HepG2 (cell line): ENCODE results near the gene DNAJC12. TPM values are rescaled to one million over a fixed set of nuclear protein-coding genes. Genes with fewer than 3 reads are reported as not detected.

Source experiments
- ATAC-seq: fragments of 200-7000 bp; cut with Tn5 transposase; 3 replicates; pipeline ENCODE4 v1.9.1; 2020; ENCODE audit warnings: mild to moderate bottlenecking, moderate library complexity
- BruUV-seq: library from RNA; stranded (reverse); fragments of 400-500 nt; replicated peaks from 2 replicates; lab custom pipeline; 2021; lab: Mats Ljungman, UMichigan
- CTCF ChIA-PET: fragments of 300-600 bp; formaldehyde crosslinking; extraction: SDS; loops from one replicate; lab custom pipeline; 2021; ENCODE audit warnings: low total read pairs, inconsistent platforms, low intra/inter-chr PET ratio; lab: Yijun Ruan, JAX
- POLR2A ChIA-PET: fragments of 350-600 bp; sonication (Branson Sonifier 250); formaldehyde crosslinking; loops from one replicate; lab custom pipeline; 2020; ENCODE audit warnings: antibody characterized with exemption, inconsistent platforms; lab: Yijun Ruan, JAX
- DNase-seq: peaks from one replicate; pipeline ENCODE4 v3.0.0-alpha.2; 2015; ENCODE audit warnings: low spot score
- FAIRE-seq: peaks from 3 replicates; lab custom pipeline; 2011; peaks lifted over from hg19 to GRCh38; lab: Jason Lieb, UNC
- H2AFZ ChIP-seq: one replicate; pipeline ENCODE4 v1.6.1; 2011; ENCODE audit warnings: low read length, inconsistent platforms
- H3K27ac ChIP-seq: fragments of 300-600 bp; 3 replicates; pipeline ENCODE4 v1.8.0; 2011; ENCODE audit warnings: mixed run types, mild to moderate bottlenecking, mixed read lengths, low read length, inconsistent platforms; ENCODE audit not compliant: insufficient read depth; ENCODE audit errors: extremely low read length
- H3K27me3 ChIP-seq, 2 experiments: fragments of 200-600 bp in 1 of 2; 2 replicates in 1 of 2; 3 replicates in 1 of 2; pipeline versions ENCODE4 v1.6.0 to v1.8.0; 2011; ENCODE audit warnings: low read length in 2 of 2, mild to moderate bottlenecking in 2 of 2, moderate library complexity in 2 of 2, inconsistent platforms in 1 of 2; ENCODE audit not compliant: insufficient read depth in 2 of 2, control insufficient read depth in 1 of 2
- H3K36me3 ChIP-seq, 2 experiments: fragments of 200-600 bp in 1 of 2; replicated peaks in 1 of 2; 2 replicates in 1 of 2; 3 replicates in 1 of 2; pipeline versions ENCODE4 v1.5.1 to v1.8.0; 2011; ENCODE audit warnings: low read length in 2 of 2, inconsistent platforms in 1 of 2; ENCODE audit not compliant: insufficient read depth in 2 of 2, control insufficient read depth in 1 of 2
- H3K4me1 ChIP-seq: 2 replicates; pipeline ENCODE4 v1.5.1; 2012; ENCODE audit warnings: low read length, inconsistent platforms; ENCODE audit not compliant: insufficient read depth
- H3K4me2 ChIP-seq: 2 replicates; pipeline ENCODE4 v1.6.0; 2011; ENCODE audit warnings: low read depth, low read length, inconsistent platforms
- H3K4me3 ChIP-seq, 3 experiments: fragments of 200-600 bp in 1 of 3; sonication (generic), shearing (Covaris generic) in 1 of 3; replicated peaks in 1 of 3; 2 replicates each; pipeline ENCODE4 v1.5.1; 2011 to 2016; ENCODE audit warnings: low read length in 3 of 3, inconsistent platforms in 2 of 3, low read depth in 2 of 3, mild to moderate bottlenecking in 2 of 3, control low read depth in 1 of 3, mixed read lengths in 1 of 3; ENCODE audit not compliant: insufficient read depth in 1 of 3
- H3K79me2 ChIP-seq: one replicate; pipeline ENCODE4 v1.6.1; 2011; ENCODE audit warnings: low read length, inconsistent platforms; ENCODE audit not compliant: insufficient read depth
- H3K9ac ChIP-seq: 2 replicates; pipeline ENCODE4 v1.6.0; 2011; ENCODE audit warnings: mild to moderate bottlenecking, low read depth, low read length, inconsistent platforms; ENCODE audit not compliant: insufficient read depth
- H3K9me3 ChIP-seq: 2 replicates; pipeline ENCODE4 v1.5.1; 2012; ENCODE audit warnings: mild to moderate bottlenecking, low read length
- H4K20me1 ChIP-seq: 2 replicates; pipeline ENCODE4 v1.6.0; 2011; ENCODE audit warnings: inconsistent platforms, mild to moderate bottlenecking, low read length, moderate library complexity; ENCODE audit not compliant: insufficient read depth
- ATF2 ChIP-seq: sonication (generic); formaldehyde crosslinking; IDR thresholded peaks from 2 replicates; pipeline ENCODE4 v1.4.0; 2020; ENCODE audit warnings: missing genetic modification reagents
- BCL6 ChIP-seq: IDR thresholded peaks from 2 replicates; pipeline ENCODE4 v1.6.1; 2016; ENCODE audit warnings: missing genetic modification reagents, missing compliant biosample characterization
- CENPT ChIP-seq: sonication (generic); formaldehyde crosslinking; IDR thresholded peaks from 2 replicates; pipeline ENCODE4 v1.8.0; 2022; ENCODE audit warnings: low read depth, mild to moderate bottlenecking, moderate library complexity, missing genetic modification reagents
- ELF4 ChIP-seq: sonication (generic); formaldehyde crosslinking; IDR thresholded peaks from 2 replicates; pipeline ENCODE4 v1.5.0; 2020; ENCODE audit warnings: missing genetic modification reagents, mild to moderate bottlenecking, moderate library complexity, borderline replicate concordance
- ETS1 ChIP-seq: sonication (generic); formaldehyde crosslinking; IDR thresholded peaks from 2 replicates; pipeline ENCODE4 v1.4.0; 2020; ENCODE audit warnings: missing genetic modification reagents
- HOXA5 ChIP-seq: sonication (generic); formaldehyde crosslinking; IDR thresholded peaks from 2 replicates; pipeline ENCODE4 v1.4.0; 2020; ENCODE audit warnings: missing genetic modification reagents
- MEIS1 ChIP-seq: sonication (generic); formaldehyde crosslinking; IDR thresholded peaks from 2 replicates; pipeline ENCODE4 v1.9.0; 2021; ENCODE audit warnings: mild to moderate bottlenecking, missing genetic modification reagents, moderate library complexity, borderline replicate concordance
- ZFP1 ChIP-seq: IDR thresholded peaks from 2 replicates; pipeline ENCODE4 v1.6.1; 2016
- ZHX1 ChIP-seq: sonication (generic); formaldehyde crosslinking; IDR thresholded peaks from 2 replicates; pipeline ENCODE4 v1.8.1; 2022; ENCODE audit warnings: low read depth, mild to moderate bottlenecking, missing genetic modification reagents
- ZNF510 ChIP-seq: sonication (generic); formaldehyde crosslinking; IDR thresholded peaks from 2 replicates; pipeline ENCODE4 v1.4.0; 2020; ENCODE audit warnings: low read depth, mild to moderate bottlenecking, missing genetic modification reagents
- ZNF747 ChIP-seq: sonication (generic); formaldehyde crosslinking; IDR thresholded peaks from 2 replicates; pipeline ENCODE4 v1.8.1; 2023; ENCODE audit warnings: missing genetic modification reagents, mild to moderate bottlenecking, borderline replicate concordance
- WGBS: methylation state at CpG from one replicate; pipeline ENCODE4 v1.1.6; 2017; ENCODE audit warnings: low lambda C conversion rate; 5-methylcytosine and 5-hydroxymethylcytosine counted together
- in situ Hi-C: cut with HindIII; loops from 2 replicates; pipeline ENCODE4 v1.10.0; 2017; ENCODE audit warnings: low pct_unique_long_range_greater_than_20kb; ENCODE audit not compliant: extremely low pct_ligation_motif_present
- intact Hi-C: fragments of 100-400 bp; cut with micrococcal nuclease; formaldehyde crosslinking; loops from one replicate; pipeline ENCODE4 v1.10.0; 2022; ENCODE audit not compliant: unreplicated experiment
- polyA plus RNA-seq, 8 experiments: library from polyadenylated mRNA; depleted of rRNA in 3 of 8; stranded (reverse) in 7 of 8; unstranded in 1 of 8; fragments of >200 nt; fragmentation: Illumina TruSeq in 4 of 8; extraction: Trizol in 4 of 8; gene quantifications; 2 replicates each; pipeline versions ENCODE4 v1.2.1 to v1.2.3, GENCODE V29; 2011 to 2016; ENCODE audit warnings: low read depth in 4 of 8, missing spikeins in 1 of 8, mixed read lengths in 1 of 8; ENCODE audit not compliant: insufficient read depth in 1 of 8
- total RNA-seq, 5 experiments: library from RNA; depleted of rRNA; stranded (reverse); fragments of >200 nt; fragmentation: Illumina TruSeq; extraction: Trizol; gene quantifications; 2 replicates each; pipeline ENCODE4 v1.2.3, GENCODE V29; 2016; ENCODE audit warnings: low read depth in 1 of 5

Gene DNAJC12
- total and polyA plus RNA-seq, 2 of the 13 experiments (the other 11 are each of a cell fraction or from before 2014, with no cell fraction given), result 11.6 to 43.9 TPM

GRCh38 chr10:67852761-67853160 lies 14.8 kb upstream of the DNAJC12 start:
- WGBS, result 68% methylated on average over 3 of the region's 5 CpGs
- no peak for ATAC-seq
- DNase-seq, result no peak
- BruUV-seq, result no TSS peak
- Histone ChIP-seq H3K36me3 (no peaks in the 10 kb centered on the region), H3K4me2 (no peak overlapping the region), H3K27ac (no peak overlapping the region), H3K4me1 (peaks cover 28% of the 10 kb centered on the region), H3K4me3 (no peak overlapping the region), H4K20me1 (no peaks in the 10 kb centered on the region), H3K9me3 (no peaks in the 10 kb centered on the region), H3K9ac (no peak overlapping the region), H3K27me3 (no peaks in the 10 kb centered on the region), H2AFZ (no peak overlapping the region), H3K79me2 (no peaks in the 10 kb centered on the region)
- CTCF ChIA-PET, result no interaction called here
- no peak for TF ChIP-seq ZHX1
- TF ChIP-seq ZNF510, result no peak
- TF ChIP-seq ATF2 (CRISPR knock-in tag), result no peak
- no peak for TF ChIP-seq ETS1 (CRISPR knock-in tag)
- TF ChIP-seq ZFP1 (CRISPR knock-in tag), result no peak
- no peak for TF ChIP-seq MEIS1
- TF ChIP-seq ZNF747 (CRISPR knock-in tag), result no peak
- TF ChIP-seq BCL6, result no peak
- TF ChIP-seq ELF4 (CRISPR knock-in tag), result no peak
- TF ChIP-seq HOXA5 (CRISPR knock-in tag), result no peak
- TF ChIP-seq CENPT (CRISPR knock-in tag), result no peak
- intact Hi-C loops (loop anchor here (10.0 kb wide), 1 partner anchor 222 kb away; the partner anchor contains the start of gene HERC4), in situ Hi-C loops (loop anchor here (5.0 to 25.0 kb wide), 4 partner anchors 65 to 460 kb away; no protein-coding TSS in a partner anchor)
- POLR2A ChIA-PET, result no interaction called here
- no peak for FAIRE-seq
